Chondrocyte (in vitro differentiated cells): ENCODE results near the gene CFAP251. TPM values are rescaled to one million over a fixed set of nuclear protein-coding genes. Genes with fewer than 3 reads are reported as not detected.
"Not testable (repeated sequence)": the region's sequence is repeated elsewhere in the genome, so short reads cannot be mapped to it uniquely, and the experiment has no call there.

Experiments used
- DNase-seq: peaks from one replicate; pipeline ENCODE4 v3.0.0; 2021; ENCODE audit warnings: mixed read lengths, low spot score
- H3K27ac Mint-ChIP-seq: one replicate; pipeline ENCODE4 v1.8.0; 2021; ENCODE audit warnings: mild to moderate bottlenecking, moderate library complexity, mixed read lengths; ENCODE audit not compliant: unreplicated experiment
- H3K27me3 Mint-ChIP-seq: 2 replicates; pipeline ENCODE4 v1.8.0; 2021; ENCODE audit warnings: low read depth, mixed read lengths
- H3K36me3 Mint-ChIP-seq: 2 replicates; pipeline ENCODE4 v1.8.0; 2021; ENCODE audit warnings: low read depth, mixed read lengths
- H3K4me1 Mint-ChIP-seq: 2 replicates; pipeline ENCODE4 v1.8.0; 2021; ENCODE audit warnings: low read depth, mild to moderate bottlenecking, mixed read lengths
- H3K4me3 Mint-ChIP-seq: one replicate; pipeline ENCODE4 v1.8.0; 2021; ENCODE audit warnings: mild to moderate bottlenecking, moderate library complexity, mixed read lengths; ENCODE audit not compliant: unreplicated experiment
- H3K9me3 Mint-ChIP-seq: 2 replicates; pipeline ENCODE4 v1.8.0; 2021; ENCODE audit warnings: low read depth, mixed read lengths
- CTCF ChIP-seq: fragments of 200-600 bp; sonication (generic); IDR thresholded peaks from 2 replicates; pipeline ENCODE4 v1.5.0; 2021; ENCODE audit warnings: antibody characterized with exemption, mild to moderate bottlenecking, moderate library complexity
- total RNA-seq: library from RNA; stranded (reverse); gene quantifications from 3 replicates; pipeline ENCODE4 v1.2.1, GENCODE V29; 2021

CFAP251 gene
- total RNA-seq, 1 donor from 2014 or later = 4.5 TPM

GRCh38 chr12:121874071-121874470 is 44.3 kb upstream of the CFAP251 start:
- peaks cover 9% of the 10 kb centered on the region for H3K4me1 Mint-ChIP-seq
- no peak overlapping the region for H3K27ac Mint-ChIP-seq
- no peak for DNase-seq
- H3K9me3 Mint-ChIP-seq = no peaks in the 10 kb centered on the region
- H3K4me3 Mint-ChIP-seq = no peak overlapping the region
- no peaks in the 10 kb centered on the region for H3K36me3 Mint-ChIP-seq
- H3K27me3 Mint-ChIP-seq = no peaks in the 10 kb centered on the region
- no peak for TF ChIP-seq CTCF

GRCh38 chr12:121875582-121875981 is 42.8 kb upstream of the CFAP251 start:
- no peak for TF ChIP-seq CTCF
- Mint-ChIP-seq H3K9me3 (no peaks in the 10 kb centered on the region), H3K27ac (no peak overlapping the region), H3K4me3 (no peak overlapping the region), H3K36me3 (no peaks in the 10 kb centered on the region), H3K4me1 (peaks cover 9% of the 10 kb centered on the region), H3K27me3 (no peaks in the 10 kb centered on the region)
- no peak for DNase-seq

- not testable (repeated sequence) for DNase-seq, H3K9me3 Mint-ChIP-seq, H3K27me3 Mint-ChIP-seq, H3K36me3 Mint-ChIP-seq, H3K27ac Mint-ChIP-seq, H3K4me1 Mint-ChIP-seq, H3K4me3 Mint-ChIP-seq
Observed at GRCh38 chr12:121876080-121876447, 42.3 kb upstream of the CFAP251 start.

- Mint-ChIP-seq H3K9me3 (no peaks in the 10 kb centered on the region), H3K4me1 (peaks cover 6% of the 10 kb centered on the region), H3K27ac (no peak overlapping the region), H3K27me3 (peaks cover 3% of the 10 kb centered on the region), H3K4me3 (no peak overlapping the region), H3K36me3 (no peaks in the 10 kb centered on the region)
- TF ChIP-seq CTCF = no peak
- DNase-seq = no peak
Observed at GRCh38 chr12:121883315-121883660, 35.1 kb upstream of the CFAP251 start.

- H3K4me1 Mint-ChIP-seq = peaks cover 20% of the 10 kb centered on the region
- H3K4me3 Mint-ChIP-seq, H3K27ac Mint-ChIP-seq, H3K9me3 Mint-ChIP-seq, DNase-seq, H3K27me3 Mint-ChIP-seq, H3K36me3 Mint-ChIP-seq: not testable (repeated sequence)
Observed at GRCh38 chr12:121885129-121885528, 33.3 kb upstream of the CFAP251 start.

- H3K4me3 Mint-ChIP-seq = peak overlapping the region; percentile 100
- no peaks in the 10 kb centered on the region for H3K36me3 Mint-ChIP-seq
- H3K4me1 Mint-ChIP-seq = peaks cover 33% of the 10 kb centered on the region
- H3K27me3 Mint-ChIP-seq = peaks cover 2% of the 10 kb centered on the region
- DNase-seq = no peak
- H3K27ac Mint-ChIP-seq = peak overlapping the region; percentile 99
- no peaks in the 10 kb centered on the region for H3K9me3 Mint-ChIP-seq
- TF ChIP-seq CTCF = peak; percentile 44
Observed at GRCh38 chr12:121888083-121888477, 30.3 kb upstream of the CFAP251 start.
